GM20000 (cell line): ENCODE measurements around the gene PPP2R2B.

Source experiments
- DNase-seq: peaks from one replicate; pipeline ENCODE4 v3.0.0; 2012; ENCODE audit warnings: low spot score
- TF ChIP-seq, protein P1 (sequence below): IDR thresholded peaks from 2 replicates; pipeline ENCODE4 v1.5.1; 2012; ENCODE audit warnings: mild to moderate bottlenecking, control low read depth; ENCODE audit errors: extremely low read depth, missing control alignments

The PPP2R2B gene

DNA sequence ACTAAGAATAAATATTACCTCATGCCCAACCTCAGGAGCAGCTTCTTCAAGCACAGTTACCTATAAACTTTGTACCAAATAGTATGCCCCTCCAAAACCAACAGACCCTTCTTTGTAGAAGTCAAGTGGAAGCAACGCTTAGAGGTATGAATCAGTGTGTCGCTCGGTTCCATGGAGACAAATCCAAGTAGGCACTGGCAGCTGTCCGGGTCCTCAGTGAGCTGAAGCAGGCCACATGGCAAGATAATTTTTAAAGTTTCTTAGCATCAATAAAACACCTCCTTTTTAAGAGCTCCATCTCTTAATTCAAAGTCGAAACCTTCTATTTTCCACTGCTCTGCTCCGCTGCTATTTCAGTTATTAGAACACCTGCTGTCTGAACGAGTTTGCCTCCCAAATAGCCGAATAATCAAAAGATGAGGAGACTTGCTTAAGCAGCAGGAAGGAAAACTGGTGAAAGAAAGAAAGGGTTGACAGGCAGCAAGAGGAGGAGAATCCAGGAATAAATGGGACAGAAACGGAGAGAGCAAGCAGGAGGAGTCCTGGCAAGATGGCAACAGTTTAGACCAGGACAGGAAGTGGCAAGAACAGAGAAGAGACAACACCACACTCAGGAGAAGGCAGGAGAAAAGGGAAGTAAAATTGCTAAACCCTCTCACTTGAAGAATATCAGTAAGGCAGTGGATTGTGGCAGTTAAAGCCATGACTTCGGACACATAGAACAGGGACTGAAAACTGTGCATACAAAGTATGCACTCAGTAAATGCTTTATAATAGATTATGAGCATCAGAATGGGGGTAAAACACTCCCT, 65.0 kb downstream of the PPP2R2B start:
- DNase-seq = no peak
- TF ChIP-seq, protein P1, sequence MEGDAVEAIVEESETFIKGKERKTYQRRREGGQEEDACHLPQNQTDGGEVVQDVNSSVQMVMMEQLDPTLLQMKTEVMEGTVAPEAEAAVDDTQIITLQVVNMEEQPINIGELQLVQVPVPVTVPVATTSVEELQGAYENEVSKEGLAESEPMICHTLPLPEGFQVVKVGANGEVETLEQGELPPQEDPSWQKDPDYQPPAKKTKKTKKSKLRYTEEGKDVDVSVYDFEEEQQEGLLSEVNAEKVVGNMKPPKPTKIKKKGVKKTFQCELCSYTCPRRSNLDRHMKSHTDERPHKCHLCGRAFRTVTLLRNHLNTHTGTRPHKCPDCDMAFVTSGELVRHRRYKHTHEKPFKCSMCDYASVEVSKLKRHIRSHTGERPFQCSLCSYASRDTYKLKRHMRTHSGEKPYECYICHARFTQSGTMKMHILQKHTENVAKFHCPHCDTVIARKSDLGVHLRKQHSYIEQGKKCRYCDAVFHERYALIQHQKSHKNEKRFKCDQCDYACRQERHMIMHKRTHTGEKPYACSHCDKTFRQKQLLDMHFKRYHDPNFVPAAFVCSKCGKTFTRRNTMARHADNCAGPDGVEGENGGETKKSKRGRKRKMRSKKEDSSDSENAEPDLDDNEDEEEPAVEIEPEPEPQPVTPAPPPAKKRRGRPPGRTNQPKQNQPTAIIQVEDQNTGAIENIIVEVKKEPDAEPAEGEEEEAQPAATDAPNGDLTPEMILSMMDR = no peak

- no peak for DNase-seq
- TF ChIP-seq, protein P1 = no peak
These were observed 73.5 kb downstream of the PPP2R2B start for GRCh38 chr5:146805081-146805480.

GRCh38 chr5:146802945-146803522, 75.5 kb downstream of the PPP2R2B start:
- TF ChIP-seq, protein P1 = no peak
- no peak for DNase-seq

DNA sequence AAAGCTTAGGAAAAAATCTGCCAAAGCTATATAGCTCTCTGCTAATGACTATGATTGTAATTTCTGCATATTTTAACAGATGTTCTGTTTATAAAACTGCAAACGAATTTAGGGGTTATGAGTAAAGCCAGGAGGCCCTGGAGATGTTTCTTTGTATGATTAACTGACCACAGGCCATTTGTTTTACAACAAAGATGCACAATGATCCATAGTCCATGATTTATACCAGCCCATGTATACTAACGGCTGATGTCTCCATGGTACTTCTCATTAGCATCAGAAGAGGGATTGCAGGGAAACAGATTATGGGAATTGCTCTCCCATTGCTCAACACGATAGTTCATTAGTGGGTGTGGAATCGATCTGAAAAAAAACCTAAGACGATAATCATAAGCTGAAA, 78.9 kb downstream of the PPP2R2B start:
- TF ChIP-seq, protein P1 = no peak
- no peak for DNase-seq

GRCh38 chr5:146799231-146799630, 79.3 kb downstream of the PPP2R2B start:
- TF ChIP-seq, protein P1 = no peak
- no peak for DNase-seq

GRCh38 chr5:146797658-146798057, 80.9 kb downstream of the PPP2R2B start:
- DNase-seq = no peak
- TF ChIP-seq, protein P1 = no peak

DNA sequence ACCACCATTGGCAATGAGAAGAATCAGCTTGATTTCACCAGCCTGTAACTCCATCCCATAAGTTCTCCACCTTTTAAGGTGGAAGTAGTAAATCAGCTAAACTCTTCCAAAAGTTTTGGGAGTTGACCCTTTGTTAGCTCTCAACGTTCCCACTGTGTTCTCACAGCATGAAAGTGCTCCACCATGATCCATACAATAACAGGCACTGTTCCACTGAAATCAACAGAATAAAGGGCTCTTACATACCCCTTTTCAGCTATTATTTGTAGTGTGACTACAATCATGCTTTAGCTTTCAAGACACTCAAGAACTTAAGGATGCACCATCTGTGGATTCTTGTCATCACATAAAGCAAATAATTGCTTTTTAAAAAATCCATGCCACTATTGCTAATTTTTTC, 81.6 kb downstream of the PPP2R2B start:
- no peak for DNase-seq
- TF ChIP-seq, protein P1 = no peak
